C4-2B (cell line): ENCODE data around the gene MAP4.

Experiments
- H3K27ac ChIP-seq: fragments of 450-650 bp; 2 replicates; pipeline ENCODE4 v1.5.1; 2017
- ZFX ChIP-seq: fragments of 450-650 bp; IDR thresholded peaks from 2 replicates; pipeline ENCODE4 v1.6.1; 2017
- TF ChIP-seq, protein P1 (sequence below): fragments of 450-650 bp; conservative IDR thresholded peaks from 2 replicates; pipeline ENCODE4 v1.5.1; 2017; ENCODE audit warnings: mild to moderate bottlenecking

MAP4 gene

DNA sequence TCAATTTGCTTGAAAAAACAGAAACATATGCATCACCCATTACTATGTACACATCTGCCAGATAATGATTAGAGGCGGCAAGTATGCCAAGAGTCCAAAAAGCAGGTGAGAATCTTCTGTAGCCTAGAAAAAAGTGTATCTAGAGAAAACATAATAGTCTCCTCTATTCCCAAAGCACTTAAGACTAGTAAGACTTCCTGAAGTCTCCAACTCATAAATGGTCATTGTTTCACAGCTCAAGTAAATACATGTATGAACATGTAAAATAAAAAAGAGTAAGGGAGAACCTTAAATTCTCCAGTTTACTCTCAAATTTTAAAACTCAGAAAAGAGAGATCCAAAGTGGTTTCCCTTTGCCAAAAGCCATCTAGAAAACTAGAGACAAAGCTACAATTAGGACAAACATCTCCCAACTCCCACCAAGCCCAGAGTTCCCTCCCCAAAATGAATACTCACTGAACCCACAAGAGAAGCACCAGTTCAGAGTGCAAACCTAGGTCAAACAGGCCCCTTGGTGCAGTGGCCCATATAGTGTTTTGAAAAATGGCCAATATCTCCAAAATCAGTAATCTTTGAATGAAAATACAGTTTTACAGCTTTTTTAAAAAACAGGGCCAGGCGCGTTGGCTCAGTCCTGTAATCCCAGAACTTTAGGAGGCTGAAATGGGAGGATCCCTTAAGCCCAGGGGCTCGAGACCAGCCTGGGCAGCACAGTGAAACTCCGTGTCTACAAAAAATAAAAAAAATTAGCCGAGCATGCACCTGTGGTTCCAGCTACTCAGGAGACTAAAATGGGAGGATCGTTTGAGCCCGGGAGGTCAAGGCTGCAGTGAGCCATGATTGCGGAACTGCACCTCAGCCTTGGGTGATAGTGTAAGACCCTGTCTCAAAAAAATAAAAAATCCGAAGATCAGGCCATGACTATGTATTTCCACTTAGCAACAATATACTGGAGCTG, 11.0 kb upstream of the MAP4 start:
- no peak overlapping the region for H3K27ac ChIP-seq
- no peak for TF ChIP-seq ZFX
- TF ChIP-seq, protein P1, sequence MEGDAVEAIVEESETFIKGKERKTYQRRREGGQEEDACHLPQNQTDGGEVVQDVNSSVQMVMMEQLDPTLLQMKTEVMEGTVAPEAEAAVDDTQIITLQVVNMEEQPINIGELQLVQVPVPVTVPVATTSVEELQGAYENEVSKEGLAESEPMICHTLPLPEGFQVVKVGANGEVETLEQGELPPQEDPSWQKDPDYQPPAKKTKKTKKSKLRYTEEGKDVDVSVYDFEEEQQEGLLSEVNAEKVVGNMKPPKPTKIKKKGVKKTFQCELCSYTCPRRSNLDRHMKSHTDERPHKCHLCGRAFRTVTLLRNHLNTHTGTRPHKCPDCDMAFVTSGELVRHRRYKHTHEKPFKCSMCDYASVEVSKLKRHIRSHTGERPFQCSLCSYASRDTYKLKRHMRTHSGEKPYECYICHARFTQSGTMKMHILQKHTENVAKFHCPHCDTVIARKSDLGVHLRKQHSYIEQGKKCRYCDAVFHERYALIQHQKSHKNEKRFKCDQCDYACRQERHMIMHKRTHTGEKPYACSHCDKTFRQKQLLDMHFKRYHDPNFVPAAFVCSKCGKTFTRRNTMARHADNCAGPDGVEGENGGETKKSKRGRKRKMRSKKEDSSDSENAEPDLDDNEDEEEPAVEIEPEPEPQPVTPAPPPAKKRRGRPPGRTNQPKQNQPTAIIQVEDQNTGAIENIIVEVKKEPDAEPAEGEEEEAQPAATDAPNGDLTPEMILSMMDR: no peak

DNA sequence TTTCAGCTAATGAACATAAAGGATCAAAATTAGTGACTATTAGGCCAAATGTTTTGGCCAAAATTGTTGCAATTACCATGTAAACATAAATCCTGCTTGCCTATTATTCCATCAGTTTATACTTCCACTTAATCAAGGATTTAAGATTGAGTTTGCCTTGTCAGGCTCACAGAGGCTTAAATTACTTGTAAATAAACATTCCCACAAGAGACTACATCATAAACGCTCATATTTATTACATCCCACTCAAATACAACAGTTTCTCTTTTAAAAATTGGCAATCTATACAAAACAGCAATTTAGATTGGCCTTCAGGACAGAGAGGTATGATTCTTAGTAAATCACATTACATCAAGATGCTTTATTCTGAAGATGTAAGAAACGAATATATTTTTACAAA, 9.9 kb upstream of the MAP4 start:
- TF ChIP-seq, protein P1: no peak
- no peak for TF ChIP-seq ZFX
- no peak overlapping the region for H3K27ac ChIP-seq

DNA sequence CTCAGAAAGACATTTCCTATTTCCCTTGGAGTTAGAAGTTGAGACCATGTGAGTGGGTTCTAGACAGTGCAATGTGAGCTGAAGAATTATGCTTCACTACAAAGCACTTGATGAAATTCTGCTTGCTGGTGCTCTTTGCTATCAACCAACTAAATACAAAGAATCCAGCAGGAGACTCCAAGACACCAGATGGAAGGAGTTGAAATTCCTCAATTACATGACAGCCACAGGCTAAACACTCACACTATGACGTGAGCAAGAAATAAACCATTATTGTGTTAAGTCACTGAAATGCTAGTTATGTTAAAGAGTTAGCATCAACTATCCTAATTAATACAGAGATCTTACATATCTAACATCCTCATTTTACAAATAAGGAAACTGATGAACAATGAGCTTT, 8.2 kb upstream of the MAP4 start:
- no peak overlapping the region for H3K27ac ChIP-seq
- TF ChIP-seq ZFX: no peak
- TF ChIP-seq, protein P1: no peak

GRCh38 chr3:48023377-48023776, 7.2 kb upstream of the MAP4 start:
- TF ChIP-seq, protein P1: no peak
- no peak for TF ChIP-seq ZFX
- H3K27ac ChIP-seq: no peak overlapping the region

DNA sequence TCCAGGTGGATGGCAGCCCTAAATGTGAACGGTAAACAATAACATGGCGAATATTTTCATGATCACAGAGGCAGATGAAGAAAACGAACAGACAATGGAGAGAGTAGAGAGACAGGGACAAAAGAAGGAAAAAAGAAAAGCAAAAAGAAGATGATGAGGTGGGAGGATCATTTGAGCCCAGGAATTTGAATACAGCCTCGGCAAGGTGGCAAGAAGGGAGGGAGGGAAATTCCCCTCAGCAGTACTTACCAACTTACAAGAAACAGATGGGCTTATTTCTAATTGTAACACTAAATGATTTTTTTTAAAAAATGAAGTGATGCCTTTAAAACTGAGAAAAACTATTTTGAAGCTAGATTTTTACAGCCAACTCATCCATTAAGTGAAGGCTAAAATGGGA, 6.0 kb upstream of the MAP4 start:
- H3K27ac ChIP-seq: no peak overlapping the region

GRCh38 chr3:48018841-48019240, 2.6 kb upstream of the MAP4 start:
- TF ChIP-seq, protein P1: no peak
- no peak for TF ChIP-seq ZFX
- H3K27ac ChIP-seq: no peak overlapping the region

More for the DNA sequence above, 6.0 kb upstream of the MAP4 start:
- TF ChIP-seq, protein P1: no peak
- no peak for TF ChIP-seq ZFX

GRCh38 chr3:48015431-48016180, 610 bp downstream of the MAP4 start:
- H3K27ac ChIP-seq: no peak overlapping the region
- TF ChIP-seq ZFX: no peak
- TF ChIP-seq, protein P1: no peak
